Measurements from ENCODE around the gene AKAP10. TPM values are rescaled to one million over a fixed set of nuclear protein-coding genes. Genes with fewer than 3 reads are reported as not detected.

The AKAP10 gene
- total RNA-seq, 1 experiment from 2014 or later = 31.6 TPM

DNA sequence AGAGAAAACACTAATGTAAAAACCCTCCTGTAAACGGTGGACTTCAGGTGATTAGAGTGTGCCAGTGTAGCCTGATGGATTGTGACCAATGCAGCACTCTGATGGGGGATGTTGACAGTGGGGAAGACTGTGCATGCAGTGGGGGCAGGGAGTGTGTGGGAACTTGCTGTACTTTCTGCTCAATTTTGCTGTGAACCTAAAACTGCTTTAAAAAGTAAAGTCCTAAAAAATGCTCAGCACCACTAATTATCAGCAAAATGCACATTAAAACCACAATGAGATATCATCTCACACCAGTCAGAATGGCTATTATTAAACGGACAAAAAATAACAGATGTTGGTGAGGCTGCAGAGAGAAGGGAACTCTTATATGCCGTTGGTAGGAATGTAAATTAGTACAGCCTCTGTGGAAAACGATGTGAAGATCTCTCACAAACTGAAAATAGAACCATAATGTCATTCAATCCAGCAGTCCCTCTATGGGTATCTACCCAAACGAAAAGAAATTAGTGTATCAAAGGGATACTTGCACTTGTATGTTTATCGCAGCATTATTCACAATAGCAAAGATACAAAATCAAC lies 100.2 kb downstream of the AKAP10 start:
- no peak overlapping the region for H3K27ac ChIP-seq (ENCODE audit: low read depth, low read length)
- no peaks in the 10 kb centered on the region for H3K9me3 ChIP-seq (ENCODE audit: control insufficient read depth in 1 of 2, insufficient read depth in 1 of 2, low read depth in 1 of 2, low read length in 2 of 2)
- TF ChIP-seq JUND (IDR thresholded peaks at IDR 0.05) = no peak
- TF ChIP-seq EZH2phosphoT487 (IDR thresholded peaks at IDR 0.05; ENCODE audit: borderline replicate concordance) = no peak
- TF ChIP-seq EZH2 (IDR thresholded peaks at IDR 0.05) = no peak
- TF ChIP-seq, protein P1, sequence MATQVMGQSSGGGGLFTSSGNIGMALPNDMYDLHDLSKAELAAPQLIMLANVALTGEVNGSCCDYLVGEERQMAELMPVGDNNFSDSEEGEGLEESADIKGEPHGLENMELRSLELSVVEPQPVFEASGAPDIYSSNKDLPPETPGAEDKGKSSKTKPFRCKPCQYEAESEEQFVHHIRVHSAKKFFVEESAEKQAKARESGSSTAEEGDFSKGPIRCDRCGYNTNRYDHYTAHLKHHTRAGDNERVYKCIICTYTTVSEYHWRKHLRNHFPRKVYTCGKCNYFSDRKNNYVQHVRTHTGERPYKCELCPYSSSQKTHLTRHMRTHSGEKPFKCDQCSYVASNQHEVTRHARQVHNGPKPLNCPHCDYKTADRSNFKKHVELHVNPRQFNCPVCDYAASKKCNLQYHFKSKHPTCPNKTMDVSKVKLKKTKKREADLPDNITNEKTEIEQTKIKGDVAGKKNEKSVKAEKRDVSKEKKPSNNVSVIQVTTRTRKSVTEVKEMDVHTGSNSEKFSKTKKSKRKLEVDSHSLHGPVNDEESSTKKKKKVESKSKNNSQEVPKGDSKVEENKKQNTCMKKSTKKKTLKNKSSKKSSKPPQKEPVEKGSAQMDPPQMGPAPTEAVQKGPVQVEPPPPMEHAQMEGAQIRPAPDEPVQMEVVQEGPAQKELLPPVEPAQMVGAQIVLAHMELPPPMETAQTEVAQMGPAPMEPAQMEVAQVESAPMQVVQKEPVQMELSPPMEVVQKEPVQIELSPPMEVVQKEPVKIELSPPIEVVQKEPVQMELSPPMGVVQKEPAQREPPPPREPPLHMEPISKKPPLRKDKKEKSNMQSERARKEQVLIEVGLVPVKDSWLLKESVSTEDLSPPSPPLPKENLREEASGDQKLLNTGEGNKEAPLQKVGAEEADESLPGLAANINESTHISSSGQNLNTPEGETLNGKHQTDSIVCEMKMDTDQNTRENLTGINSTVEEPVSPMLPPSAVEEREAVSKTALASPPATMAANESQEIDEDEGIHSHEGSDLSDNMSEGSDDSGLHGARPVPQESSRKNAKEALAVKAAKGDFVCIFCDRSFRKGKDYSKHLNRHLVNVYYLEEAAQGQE (IDR thresholded peaks at IDR 0.05; ENCODE audit: low read depth) = no peak
- no peak for TF ChIP-seq CBX3 (IDR thresholded peaks at IDR 0.05; ENCODE audit: low read depth)
- TF ChIP-seq, protein P2, sequence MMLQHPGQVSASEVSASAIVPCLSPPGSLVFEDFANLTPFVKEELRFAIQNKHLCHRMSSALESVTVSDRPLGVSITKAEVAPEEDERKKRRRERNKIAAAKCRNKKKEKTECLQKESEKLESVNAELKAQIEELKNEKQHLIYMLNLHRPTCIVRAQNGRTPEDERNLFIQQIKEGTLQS (IDR thresholded peaks at IDR 0.05) = no peak
- no peak for TF ChIP-seq ELF1 (IDR thresholded peaks at IDR 0.05; ENCODE audit: borderline replicate concordance, low read depth)
- TF ChIP-seq RAD21 (IDR thresholded peaks at IDR 0.05; ENCODE audit: low read depth) = no peak
- TF ChIP-seq ZFX (IDR thresholded peaks at IDR 0.05) = no peak
- TF ChIP-seq EGR1 (IDR thresholded peaks at IDR 0.05; ENCODE audit: low read depth) = no peak
- no peak for TF ChIP-seq YY1 (IDR thresholded peaks at IDR 0.05; ENCODE audit: extremely low read depth, insufficient replicate concordance, low read depth, low read length)
- no peak for TF ChIP-seq FOSL1 (IDR thresholded peaks at IDR 0.05; ENCODE audit: low read depth)
- TF ChIP-seq TCF7L2 (IDR thresholded peaks at IDR 0.05; ENCODE audit: borderline replicate concordance, extremely low read depth, insufficient read depth, insufficient read length) = no peak
- TF ChIP-seq POLR2AphosphoS5 (IDR thresholded peaks at IDR 0.05; ENCODE audit: low read depth, low read length) = no peak
- TF ChIP-seq SRF (IDR thresholded peaks at IDR 0.05; ENCODE audit: low read depth) = no peak
- TF ChIP-seq, protein P3, sequence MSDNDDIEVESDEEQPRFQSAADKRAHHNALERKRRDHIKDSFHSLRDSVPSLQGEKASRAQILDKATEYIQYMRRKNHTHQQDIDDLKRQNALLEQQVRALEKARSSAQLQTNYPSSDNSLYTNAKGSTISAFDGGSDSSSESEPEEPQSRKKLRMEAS (IDR thresholded peaks at IDR 0.05) = no peak
- H3K27me3 ChIP-seq (ENCODE audit: insufficient read depth, low read length) = no peaks in the 10 kb centered on the region
- ATAC-seq (no peak), DNase-seq (ENCODE audit: low read depth, low spot score) (no peak)
- CTCF ChIA-PET = no interaction called here
- H3K9ac ChIP-seq (ENCODE audit: low read length) = no peak overlapping the region
- no peak overlapping the region for H2AFZ ChIP-seq (ENCODE audit: low read depth, low read length, poor library complexity, severe bottlenecking)
- no peaks in the 10 kb centered on the region for H3K79me2 ChIP-seq (ENCODE audit: insufficient read depth, low read length)
- H3K4me1 ChIP-seq (ENCODE audit: control insufficient read depth in 1 of 2, insufficient read depth in 2 of 2, low read length in 2 of 2) = no peaks in the 10 kb centered on the region
- POLR2A ChIA-PET = no interaction called here
- intact Hi-C loops (cut with micrococcal nuclease) = no loop called here
- no peaks in the 10 kb centered on the region for H3K9me2 ChIP-seq (ENCODE audit: insufficient read depth)
- H3K36me3 ChIP-seq (ENCODE audit: control insufficient read depth in 1 of 2, insufficient read depth in 2 of 2, low read length in 2 of 2) = no peaks in the 10 kb centered on the region
- RAD21 ChIA-PET (ENCODE audit: low non-redundant PET in 1 of 2, low total read pairs in 2 of 2, uncharacterized antibody in 2 of 2, unreplicated experiment in 2 of 2) = no interaction called here
- H3K4me2 ChIP-seq (ENCODE audit: low read length) = no peak overlapping the region
- H4K20me1 ChIP-seq (ENCODE audit: insufficient read depth) = no peaks in the 10 kb centered on the region
- H3K4me3 ChIP-seq (replicated peaks in 1 of 2; ENCODE audit: low read depth in 1 of 2, low read length in 2 of 2) = no peak overlapping the region
- BruUV-seq (replicated peaks) = no TSS peak
